HG03342 (cell line): ENCODE results near the gene GSTM5.
"Not testable (repeated sequence)": the region's sequence is repeated elsewhere in the genome, so short reads cannot be mapped to it uniquely, and the experiment has no call there.

ENCODE experiments used
- ATAC-seq: cut with Tn5 transposase; IDR thresholded peaks from one replicate; pipeline ENCODE4 v1.9.1; 2021; ENCODE audit warnings: mild to moderate bottlenecking, moderate library complexity; ENCODE audit not compliant: unreplicated experiment

GSTM5 gene

GRCh38 chr1:109711593-109712320, at the start of gene GSTM5:
TSS of gene GSTM5 (plus strand) at chr1:109712251. CDS start at chr1:109712313, 62 bp downstream.
- ATAC-seq: not testable (repeated sequence)

GRCh38 chr1:109664671-109665070, 47.4 kb upstream of the GSTM5 start:
- ATAC-seq: no peak

DNA sequence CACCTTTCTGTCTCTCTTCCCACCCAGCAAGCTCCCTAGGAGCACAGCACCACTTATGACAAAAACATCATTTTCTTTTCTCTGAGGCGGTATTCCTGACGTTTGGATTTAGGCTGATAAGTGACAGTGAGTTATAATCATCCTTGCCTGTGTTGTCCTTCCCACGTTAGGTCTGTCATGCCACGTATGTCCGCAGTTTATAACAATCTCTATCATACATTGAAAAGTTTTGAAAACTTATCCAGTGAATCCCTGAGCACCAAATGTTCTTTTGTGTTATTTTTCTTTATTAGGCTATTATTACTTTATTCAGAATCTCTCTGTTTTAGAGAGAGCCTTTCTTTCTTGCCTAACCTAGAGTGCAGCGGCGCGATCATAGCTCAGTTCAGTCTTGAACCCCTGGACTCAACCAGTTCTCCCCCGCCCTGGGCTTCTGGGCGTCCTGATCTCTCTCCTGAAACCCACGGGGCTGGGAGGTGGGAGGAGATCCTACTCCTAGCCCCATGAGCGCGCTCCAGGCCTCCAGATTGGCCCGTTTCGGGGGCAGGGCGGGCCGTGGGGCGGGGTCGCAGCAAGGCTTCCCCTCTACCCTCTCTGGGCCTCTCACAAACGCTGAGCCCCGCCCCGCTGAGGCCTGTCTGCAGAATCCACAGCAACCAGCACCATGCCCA, 44.5 kb upstream of the GSTM5 start, which contains the start of gene GSTM2:
TSS of gene GSTM2 (plus strand) at position 606 of the 671 bp plus-strand sequence. CDS start at position 665, 59 bp downstream.
- ATAC-seq: peak; percentile 87

DNA sequence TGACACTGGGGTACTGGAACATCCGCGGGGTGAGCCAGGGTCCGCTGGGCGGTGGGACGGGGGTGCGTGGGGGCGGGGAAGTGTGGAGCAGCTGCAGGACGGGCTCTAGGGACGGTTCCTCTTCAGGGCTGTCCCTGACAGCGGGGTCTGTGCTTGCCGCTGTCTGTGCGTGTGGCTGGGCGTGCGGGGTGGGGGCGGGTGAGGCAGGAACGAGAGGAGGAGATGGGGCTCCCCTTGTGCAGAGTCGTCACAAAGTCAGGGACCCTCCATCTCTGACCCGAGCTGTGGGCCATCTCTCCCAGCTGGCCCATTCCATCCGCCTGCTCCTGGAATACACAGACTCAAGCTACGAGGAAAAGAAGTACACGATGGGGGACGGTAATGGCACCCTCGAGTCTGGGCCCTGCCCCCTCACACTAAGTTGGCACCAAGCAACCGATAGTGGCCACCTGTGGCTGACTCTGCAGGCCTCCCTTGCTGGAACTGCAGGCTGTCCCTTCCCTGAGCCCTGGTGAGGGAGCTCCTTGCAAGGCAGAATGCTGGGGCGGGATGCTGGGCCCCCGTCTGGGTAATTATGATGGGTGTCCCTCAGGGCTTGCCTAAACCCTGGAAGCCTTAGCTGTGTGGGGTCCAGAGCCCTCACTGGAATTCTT, 43.8 kb upstream of the GSTM5 start:
- no peak for ATAC-seq

DNA sequence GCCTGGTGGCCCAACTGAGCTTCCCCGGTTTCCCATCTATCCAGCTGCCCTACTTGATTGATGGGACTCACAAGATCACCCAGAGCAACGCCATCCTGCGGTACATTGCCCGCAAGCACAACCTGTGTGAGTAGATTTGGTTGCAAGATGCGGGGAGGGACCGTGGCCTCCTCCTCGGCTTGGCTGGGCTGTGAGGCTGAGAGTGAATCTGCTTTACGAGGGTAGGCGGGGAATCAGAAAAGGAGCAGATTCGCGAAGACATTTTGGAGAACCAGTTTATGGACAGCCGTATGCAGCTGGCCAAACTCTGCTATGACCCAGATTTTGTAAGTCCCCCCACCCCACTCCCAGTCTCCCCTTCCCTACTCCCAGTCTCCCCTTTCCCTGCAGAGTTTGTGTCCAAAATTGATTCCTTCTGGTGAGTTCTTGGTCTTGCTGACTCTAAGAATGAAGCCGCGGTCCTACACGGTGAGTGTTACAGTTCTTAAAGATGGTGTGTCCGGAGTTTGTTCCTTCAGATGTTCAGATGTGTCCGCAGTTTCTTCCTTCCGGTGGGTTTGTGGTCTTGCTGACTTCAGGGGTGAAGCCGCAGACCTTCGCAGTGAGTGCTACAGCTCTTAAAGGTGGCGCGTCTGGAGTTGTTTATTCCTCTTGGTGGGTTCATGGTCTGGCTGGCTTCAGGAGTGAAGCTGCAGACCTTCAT, 42.7 kb upstream of the GSTM5 start:
- ATAC-seq: no peak

DNA sequence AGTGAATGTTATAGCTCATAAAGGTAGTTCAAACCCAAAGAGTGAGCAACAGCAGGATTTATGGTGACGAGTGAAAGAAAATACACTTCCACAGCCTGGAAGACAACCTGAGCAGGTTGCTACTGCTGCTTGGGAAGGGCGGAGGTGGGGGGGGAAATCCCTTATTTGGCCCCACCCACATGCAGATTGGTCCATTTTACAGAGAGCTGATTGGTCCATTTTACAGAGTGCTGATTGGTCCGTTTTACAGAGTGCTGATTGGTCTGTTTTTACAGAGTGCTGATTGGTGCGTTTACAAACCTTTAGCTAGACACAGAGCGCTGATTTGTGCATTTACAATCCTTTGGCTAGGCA, 42.1 kb upstream of the GSTM5 start:
- ATAC-seq: not testable (repeated sequence)

- no peak for ATAC-seq
These were observed 41.0 kb upstream of the GSTM5 start for GRCh38 chr1:109671067-109671466.

DNA sequence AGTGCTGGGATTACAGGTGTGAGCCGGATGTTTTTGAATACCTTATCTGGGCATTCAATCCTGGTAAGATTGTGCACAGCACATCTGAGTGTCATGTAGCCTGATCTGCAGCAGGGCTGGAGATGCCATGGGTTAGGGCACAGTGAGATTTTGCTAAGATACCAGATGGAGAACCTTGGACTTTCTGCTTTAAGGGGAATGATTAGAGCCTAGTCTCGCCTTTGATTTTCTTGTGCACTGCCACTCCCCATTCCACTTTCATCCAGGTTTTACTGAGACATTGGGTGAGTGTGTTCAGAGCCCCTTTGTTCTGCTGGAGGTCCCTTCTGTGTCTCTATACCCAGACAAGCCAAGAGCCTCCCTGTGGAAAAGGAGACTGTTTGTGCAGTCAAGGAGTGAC, 38.2 kb upstream of the GSTM5 start:
- not testable (repeated sequence) for ATAC-seq

DNA sequence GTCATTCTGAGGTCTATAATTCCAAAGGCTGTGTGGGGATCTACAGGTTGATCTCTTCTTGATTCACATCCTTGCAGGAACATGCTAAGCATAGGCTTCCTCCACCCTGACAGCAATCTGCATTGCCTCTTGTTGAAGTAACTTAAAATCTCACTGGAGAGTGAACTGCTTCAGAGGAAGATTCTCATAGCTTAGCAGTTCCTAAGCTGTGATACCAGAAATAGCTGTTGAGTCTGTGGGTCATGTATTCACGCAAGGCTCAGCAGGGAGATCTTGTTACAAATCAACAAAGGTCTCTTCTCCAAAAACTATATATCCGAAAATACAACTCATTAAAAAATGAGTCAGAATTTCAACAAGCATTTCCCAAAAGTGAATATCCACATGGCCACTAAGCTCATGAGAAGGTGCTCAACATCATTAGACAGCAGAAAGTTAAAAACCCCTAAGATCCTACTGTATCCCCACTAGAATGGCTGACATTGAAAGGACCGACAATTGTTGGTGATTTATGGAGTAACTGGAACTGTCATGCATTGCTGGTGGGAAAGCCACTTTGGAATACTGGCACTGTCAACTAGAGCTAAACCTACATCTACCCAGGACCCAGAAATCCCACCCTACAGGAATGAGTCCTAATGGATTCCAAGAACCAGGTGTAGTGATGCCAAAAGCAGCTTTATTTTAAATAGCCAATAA, 35.2 kb upstream of the GSTM5 start:
- ATAC-seq: not testable (repeated sequence)

DNA sequence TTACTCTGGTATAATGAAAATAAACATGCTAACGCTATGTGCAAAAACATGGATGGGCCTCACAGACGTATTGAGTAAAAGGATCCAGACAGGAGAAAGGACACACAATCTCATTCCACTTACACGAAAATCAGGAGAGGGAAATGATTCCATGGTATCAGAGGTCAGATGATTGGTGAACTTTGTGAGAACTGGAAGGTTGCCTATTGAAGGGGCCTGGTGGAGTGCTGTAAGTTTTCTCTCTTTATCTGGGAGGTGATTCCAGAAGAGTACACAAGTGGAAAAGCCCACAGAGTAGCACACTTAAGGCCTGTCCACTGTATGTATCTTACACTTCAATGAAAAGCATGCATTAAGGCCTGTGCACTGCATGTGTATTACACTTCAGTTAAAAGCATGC, 34.6 kb upstream of the GSTM5 start:
- no peak for ATAC-seq

DNA sequence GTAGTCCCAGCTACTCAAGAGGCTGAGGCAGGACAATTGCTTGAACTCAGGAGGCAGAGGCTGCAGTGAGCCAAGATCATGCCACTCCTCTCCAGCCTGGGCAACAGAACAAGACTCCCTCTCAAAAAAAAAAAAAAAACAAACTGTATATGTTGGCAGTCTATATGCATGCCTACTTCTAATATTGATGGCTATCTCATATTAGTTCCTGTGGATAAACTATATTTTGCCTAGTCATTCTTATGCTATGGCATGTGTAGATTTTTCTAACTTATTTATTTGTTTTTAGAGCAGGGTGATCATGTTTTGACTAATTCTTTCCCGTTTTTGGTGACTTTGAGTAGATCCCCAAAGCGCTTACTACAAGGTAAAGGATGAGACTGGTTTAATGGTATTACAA, 33.4 kb upstream of the GSTM5 start:
- ATAC-seq: not testable (repeated sequence)

GRCh38 chr1:109684777-109685176, 27.3 kb upstream of the GSTM5 start:
- not testable (repeated sequence) for ATAC-seq

DNA sequence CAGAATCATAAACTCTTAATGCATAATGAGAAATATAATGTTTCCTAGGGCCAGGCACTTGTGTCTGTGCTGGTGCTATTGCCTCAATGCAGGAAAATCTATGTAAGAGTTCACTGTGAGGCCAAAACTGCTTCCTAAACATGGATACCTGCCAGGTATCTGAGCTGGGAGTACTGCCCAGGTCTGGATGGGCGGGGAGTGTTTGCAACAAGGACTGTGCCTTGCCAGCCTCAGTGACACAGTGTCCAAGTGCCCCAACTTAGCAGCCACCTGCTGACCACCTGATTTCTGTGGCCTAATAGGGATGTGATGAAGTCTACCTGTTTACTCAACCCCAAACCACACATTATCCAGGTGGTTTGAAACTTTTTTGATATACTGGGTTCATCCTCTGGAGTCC, 26.7 kb upstream of the GSTM5 start:
- not testable (repeated sequence) for ATAC-seq

GRCh38 chr1:109685890-109686289, 26.2 kb upstream of the GSTM5 start:
- ATAC-seq: not testable (repeated sequence)

DNA sequence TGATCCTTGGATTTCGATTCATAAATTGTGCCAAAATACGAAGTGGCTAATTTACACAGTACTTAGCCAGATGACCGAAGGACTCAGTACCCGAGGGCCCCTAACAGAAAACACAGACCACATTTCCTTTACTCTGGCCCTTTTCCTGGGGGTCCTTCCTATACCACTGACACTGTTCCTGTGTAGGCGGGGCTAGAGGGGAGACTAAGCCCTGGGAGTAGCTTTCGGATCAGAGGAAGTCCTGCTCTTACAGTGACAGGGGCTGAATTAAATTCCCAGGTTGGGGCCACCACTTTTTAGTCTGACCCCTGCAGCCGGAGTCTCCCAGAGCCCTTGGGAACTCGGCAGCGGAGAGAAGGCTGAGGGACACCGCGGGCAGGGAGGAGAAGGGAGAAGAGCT, 24.9 kb upstream of the GSTM5 start:
- ATAC-seq: peak; percentile 12

DNA sequence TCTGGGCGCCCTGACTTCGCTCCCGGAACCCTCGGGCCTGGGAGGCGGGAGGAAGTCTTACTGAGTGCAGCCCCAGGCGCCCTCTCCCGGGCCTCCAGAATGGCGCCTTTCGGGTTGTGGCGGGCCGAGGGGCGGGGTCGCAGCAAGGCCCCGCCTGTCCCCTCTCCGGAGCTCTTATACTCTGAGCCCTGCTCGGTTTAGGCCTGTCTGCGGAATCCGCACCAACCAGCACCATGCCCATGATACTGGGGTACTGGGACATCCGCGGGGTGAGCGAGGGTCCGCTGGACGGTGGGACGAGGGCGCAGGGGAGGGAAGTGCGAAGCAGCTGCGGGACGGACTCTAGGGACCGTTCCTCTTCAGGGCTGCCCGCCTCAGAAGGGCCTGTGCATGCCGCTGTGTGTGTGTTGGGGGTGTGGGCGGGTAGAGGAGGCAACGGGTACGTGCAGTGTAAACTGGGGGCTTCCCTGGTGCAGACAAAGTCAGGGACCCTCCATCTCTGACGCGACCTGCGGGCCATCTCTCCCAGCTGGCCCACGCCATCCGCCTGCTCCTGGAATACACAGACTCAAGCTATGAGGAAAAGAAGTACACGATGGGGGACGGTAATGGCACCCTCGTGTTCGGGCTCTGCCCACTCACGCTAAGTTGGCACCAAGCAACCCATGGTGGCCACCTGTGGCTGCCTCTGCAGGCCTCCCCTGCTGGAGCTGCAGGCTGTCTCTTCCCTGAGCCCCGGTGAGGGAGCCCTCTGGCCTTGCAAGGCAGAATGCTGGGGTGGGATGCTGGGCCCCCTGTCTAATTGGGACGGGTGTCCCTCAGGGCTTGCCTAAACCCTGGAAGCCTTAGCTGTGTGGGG, 24.2 kb upstream of the GSTM5 start, which contains the start of gene GSTM1:
TSS of gene GSTM1 (plus strand) at position 177 of the 859 bp plus-strand sequence. CDS start at position 234, 57 bp downstream.
- peak; percentile 97 for ATAC-seq

- ATAC-seq: no peak
These were observed 22.1 kb upstream of the GSTM5 start for GRCh38 chr1:109689844-109690405.

GRCh38 chr1:109691759-109692158, 20.3 kb upstream of the GSTM5 start:
- ATAC-seq: no peak

- ATAC-seq: not testable (repeated sequence)
These were observed 17.7 kb upstream of the GSTM5 start for GRCh38 chr1:109694400-109694799.
